Stimulated activated CD8-positive, alpha-beta memory T cell treated with anti-CD3 and anti-CD28 coated beads, Interleukin-15, amount 100 ng/mL, for 48 hours (primary cell): ENCODE data around the gene HLA-DQA1.
"Not testable (repeated sequence)": the region's sequence is repeated elsewhere in the genome, so short reads cannot be mapped to it uniquely, and the experiment has no call there.

Experiments
- DNase-seq, 2 donors: peaks; one replicate each; pipeline ENCODE4 v3.0.0-alpha.2; 2020; ENCODE audit warnings: low read depth in 2 of 2

HLA-DQA1 gene

GRCh38 chr6:32622545-32623401 is 14.4 kb upstream of the HLA-DQA1 start:
- DNase-seq: peak in 1 of 2 donors; percentile 36

DNA sequence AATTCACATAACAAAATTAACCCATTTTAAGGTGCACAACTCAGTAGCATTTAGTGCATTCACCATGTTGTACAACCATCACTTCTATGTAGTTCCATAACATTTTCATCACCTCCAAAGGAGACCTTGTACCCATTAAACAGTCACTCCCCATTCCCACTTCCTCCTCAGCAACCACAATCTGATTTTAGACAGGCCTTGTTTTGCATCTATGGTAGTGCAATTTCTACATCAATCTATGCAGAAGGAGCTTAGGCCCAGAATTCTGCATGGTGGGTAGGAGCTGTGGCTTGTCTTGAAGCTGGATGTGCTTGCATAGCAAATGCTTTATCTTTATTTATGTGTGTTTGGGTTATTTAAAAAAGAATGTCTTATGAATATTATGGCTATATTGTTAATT is 13.5 kb upstream of the HLA-DQA1 start:
- DNase-seq: no peak

DNA sequence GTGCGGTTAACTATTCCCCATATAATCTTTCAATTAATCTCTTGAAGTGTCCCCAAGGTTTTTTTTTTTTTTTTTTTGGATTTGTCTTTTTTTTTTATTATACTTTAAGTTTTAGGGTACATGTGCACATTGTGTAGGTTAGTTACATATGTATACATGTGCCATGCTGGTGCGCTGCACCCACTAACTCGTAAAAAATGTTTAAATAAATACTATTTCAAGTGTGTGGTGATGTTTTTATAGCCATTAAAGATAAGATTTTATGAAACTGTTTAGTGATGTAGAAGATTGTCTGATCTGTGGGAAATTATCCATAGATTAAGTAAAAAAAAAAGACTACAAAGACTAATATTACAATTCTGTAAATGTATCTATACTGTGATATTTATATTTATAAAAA is 12.6 kb upstream of the HLA-DQA1 start:
- no peak for DNase-seq

DNA sequence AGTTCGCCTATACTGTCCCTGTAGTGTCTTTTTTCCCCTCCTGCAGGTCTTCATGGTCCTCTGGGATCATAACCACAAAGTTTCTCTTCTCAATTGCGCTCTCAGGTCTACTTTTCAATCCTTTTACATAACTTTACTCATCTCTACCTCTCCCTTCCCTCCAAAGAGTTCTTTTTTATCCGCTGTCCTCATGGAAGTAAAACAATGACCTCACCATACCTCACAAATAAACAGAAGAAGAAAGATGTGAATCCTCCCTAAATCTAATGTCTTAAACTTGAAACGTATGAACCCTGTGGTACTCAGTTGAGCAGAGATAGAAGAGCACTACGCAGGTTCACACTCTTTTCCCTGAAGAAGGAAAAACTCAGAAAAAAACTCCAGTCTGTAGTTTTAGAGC is 12.1 kb upstream of the HLA-DQA1 start:
- DNase-seq: no peak

- no peak for DNase-seq
Observed at GRCh38 chr6:32627249-32627648, 10.0 kb upstream of the HLA-DQA1 start.

- no peak for DNase-seq
Observed at GRCh38 chr6:32627831-32628230, 9.4 kb upstream of the HLA-DQA1 start.

GRCh38 chr6:32629793-32630192 is 7.4 kb upstream of the HLA-DQA1 start:
- DNase-seq: not testable (repeated sequence)

DNA sequence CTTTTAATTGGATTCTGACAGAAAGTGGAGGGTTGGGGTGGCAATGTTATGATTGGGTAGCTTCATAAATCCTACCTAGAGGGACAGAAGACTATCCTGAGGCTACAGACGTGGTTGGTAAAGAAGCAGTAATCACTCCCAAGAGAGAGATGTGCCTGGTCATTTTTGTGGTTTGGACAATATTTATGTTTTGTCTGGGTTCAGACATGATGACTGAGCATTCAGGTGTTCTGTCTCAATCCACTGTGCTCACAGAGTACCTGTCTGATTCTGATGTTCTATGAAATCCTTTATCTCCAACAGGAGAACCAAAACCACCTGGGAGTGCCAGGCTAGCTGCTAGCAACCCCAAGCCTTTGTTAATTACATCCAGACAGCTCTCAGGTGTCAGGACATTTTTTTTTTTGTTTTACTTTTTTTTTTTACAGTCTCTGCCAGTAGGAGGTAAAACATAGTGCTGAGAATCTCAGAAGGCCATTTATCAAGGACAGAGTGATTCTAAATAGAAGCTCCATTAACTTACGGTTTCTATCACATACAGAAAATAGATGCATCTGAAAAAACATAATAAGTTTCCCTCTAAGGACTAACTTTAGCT is 1.6 kb upstream of the HLA-DQA1 start:
- DNase-seq: no peak

GRCh38 chr6:32637883-32638282 is 677 bp downstream of the HLA-DQA1 start:
- no peak for DNase-seq

DNA sequence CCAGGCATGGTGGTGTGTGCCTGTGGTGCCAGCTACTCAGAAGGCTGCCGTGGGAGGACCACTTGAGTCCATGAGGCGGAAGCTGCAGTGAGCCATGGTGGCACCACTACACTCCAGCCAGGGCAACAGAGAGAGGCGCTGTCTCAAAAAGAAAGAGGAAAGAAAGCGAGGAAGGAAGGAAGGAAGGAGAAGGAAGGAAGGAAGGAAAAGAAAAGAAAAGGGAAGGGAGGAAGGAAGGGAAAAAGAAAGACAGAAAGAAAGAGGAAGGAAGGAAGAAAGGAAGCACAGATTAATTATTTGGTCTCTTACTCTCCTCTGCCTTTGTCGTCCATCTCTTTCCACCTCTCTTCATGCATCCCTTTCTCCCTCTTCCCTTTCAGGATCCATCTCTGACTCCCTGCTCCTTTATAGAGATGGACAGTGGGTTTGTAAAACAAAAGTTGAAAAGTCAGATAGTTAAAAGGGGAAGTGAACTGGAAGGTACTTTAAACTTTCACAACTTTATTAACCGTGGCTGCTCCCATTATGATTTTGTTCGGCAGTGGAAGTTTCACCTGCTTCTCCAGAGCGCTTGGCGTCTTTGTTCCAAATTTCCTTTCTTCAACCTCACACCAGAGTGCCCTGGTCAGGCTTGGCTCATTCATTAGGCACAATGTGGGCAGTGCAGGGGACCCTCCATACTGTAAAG is 1.5 kb downstream of the HLA-DQA1 start:
- no peak for DNase-seq

DNA sequence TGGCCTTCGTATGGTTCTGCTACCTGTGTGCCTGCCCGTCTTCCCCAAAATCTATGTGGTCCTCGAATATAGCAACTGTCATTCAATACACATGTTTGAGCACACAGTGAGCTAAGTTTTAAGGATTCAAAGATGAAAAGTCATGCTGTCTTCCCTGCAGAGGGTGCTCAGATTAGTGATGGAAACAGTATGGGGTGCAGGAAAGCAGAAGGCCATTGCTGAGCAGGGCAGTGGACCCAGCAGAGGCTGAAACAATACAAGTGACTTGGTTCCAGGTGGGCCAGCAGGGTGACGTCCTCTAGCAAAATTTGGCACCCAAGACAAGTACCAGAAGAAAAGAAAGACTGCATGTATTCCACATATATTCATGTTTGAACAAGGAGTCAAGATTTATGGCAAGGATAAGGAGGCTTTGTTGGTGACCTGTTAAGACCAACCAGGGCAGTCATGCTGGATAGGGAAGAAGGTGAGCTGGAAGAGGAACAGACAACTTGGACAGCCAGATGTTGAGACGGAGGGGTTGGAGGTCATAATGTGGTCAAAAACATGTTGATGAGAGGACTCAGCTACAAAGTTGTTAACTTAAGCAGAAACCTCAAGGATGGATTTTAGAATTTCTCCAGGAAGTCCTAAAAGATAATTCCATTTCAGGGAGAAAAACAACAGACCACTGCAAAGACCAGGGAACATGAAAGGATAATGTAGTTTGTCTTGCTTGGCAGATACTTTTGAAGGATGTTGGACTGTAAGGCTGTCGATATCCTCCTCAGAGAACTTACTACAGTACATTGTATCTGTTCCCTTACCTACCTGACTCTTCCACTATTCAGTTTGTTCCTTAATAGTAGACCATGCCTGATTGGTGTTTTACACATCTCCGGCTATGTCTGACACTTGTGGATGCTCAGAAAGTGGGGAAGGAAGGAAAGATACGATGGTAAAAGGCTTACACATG is 2.5 kb downstream of the HLA-DQA1 start:
- DNase-seq: no peak

DNA sequence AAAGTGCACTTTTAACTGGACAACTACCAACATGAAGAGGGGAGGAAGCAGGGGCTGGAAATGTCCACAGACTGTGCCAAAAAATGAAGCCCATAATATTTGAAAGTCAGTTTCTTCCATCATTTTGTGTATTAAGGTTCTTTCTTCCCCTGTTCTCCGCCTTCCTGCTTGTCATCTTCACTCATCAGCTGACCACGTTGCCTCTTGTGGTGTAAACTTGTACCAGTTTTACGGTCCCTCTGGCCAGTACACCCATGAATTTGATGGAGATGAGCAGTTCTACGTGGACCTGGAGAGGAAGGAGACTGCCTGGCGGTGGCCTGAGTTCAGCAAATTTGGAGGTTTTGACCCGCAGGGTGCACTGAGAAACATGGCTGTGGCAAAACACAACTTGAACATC is 3.9 kb downstream of the HLA-DQA1 start:
- DNase-seq: no peak

GRCh38 chr6:32641785-32642719 is 4.8 kb downstream of the HLA-DQA1 start:
- DNase-seq: not testable (repeated sequence)

GRCh38 chr6:32642720-32643106 is 5.5 kb downstream of the HLA-DQA1 start:
- DNase-seq: no peak

DNA sequence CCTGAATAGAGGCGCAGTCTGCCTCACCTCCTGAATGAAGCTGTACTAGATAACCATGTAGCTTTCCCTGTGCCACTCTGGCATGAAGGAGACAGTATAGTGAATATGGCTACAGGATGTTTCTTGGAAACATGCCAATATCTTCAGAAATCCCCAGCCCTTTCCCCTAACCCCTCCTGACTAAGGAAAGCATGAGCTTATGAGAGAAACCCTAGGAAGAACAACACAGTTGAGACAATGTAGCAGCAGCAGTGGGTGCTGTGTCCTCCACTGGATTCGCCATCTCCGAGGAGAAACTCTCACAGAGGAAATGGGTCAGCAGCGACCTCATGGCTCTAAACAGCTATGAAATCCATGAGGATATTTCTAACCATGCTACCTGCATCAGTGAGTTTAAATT is 6.7 kb downstream of the HLA-DQA1 start:
- DNase-seq: no peak

DNA sequence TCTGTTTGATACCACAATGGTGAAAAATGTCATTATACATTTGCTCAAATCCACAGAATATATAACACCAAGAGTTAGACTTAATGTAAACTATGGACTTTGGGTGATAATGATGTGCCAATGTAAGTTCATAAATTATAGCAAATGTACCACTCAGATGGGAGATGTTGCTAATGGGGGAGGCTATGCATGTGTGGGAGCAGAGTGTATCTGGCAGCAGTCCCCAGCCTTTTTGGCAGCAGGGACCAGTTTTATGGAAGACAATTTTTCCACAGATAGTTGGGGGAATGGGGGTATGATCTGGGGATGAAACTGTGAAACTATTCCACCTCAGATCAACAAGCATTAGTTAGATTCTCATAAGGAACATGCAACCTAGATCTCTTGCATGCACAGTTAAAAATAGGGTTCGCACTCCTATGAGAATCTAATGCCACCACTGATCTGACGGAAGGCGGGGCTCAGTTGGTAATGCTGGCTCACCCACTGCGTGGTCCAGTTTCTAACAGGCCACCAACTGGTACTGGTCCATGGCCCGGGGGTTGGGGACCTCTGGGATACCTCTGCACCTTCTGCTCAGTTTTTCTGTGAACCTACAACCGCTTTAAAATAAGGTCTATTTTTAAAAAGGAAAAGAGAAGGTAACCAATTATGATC is 8.0 kb downstream of the HLA-DQA1 start:
- DNase-seq: no peak

DNA sequence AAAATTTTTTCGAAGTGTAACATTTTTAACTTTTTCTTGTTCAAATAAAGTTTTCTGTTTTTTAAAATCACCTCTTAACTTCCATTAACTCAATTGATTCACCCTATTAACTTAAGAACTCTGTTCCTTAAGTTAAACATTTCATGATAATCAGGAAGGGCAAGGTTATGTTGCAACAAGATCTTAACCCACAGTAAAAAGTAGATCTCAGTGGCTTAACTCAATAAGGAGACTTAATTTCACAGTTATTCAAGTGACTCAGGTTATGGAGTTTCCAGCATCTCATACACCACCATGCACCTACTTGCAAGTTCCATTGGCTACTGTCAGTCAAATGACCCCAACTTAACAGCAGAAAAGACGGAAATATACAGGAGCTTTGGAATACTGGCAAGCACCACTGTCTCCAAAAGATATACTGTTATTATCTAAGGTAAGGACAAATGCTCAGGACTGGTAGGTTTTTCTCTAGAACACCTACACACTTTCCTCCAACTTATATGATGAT is 18.1 kb downstream of the HLA-DQA1 start:
- DNase-seq: no peak

DNA sequence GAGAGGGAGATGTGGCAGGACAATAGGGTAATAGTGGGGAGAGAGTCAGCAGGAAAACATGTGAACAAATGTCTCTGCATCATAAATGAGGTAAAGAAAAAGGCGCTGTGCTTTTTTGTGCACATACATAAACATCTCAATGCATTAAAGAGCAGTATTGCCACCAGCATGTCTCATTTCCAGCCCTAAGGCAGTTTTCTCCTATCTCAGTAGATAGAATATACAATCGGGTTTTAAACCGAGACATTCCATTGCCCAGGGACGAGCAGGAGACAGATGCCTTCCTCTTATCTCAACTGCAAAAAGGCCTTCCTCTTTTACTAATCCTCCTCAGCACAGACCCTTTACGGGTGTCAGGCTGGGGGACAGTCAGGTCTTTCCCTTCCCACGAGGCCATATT is 20.1 kb downstream of the HLA-DQA1 start:
- not testable (repeated sequence) for DNase-seq

DNA sequence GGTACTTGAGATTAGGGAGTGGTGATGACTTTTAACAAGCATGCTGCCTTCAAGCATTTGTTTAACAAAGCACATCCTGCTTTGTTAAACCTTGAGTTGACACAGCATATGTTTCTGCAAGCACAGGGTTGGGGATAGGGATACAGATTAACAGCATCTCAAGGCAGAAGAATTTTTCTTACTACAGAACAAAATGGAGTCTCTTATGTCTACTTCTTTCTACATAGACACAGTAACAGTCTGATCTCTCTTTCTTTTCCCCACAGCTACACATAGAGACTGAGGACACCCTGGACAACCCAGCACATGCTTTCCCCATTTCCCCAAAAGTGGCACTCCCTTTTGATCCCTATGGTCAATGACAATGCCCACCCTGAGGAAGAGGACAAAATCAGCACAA is 20.6 kb downstream of the HLA-DQA1 start:
- DNase-seq: not testable (repeated sequence)
